Measurements from ENCODE around the gene CEP192.

The CEP192 gene

DNA sequence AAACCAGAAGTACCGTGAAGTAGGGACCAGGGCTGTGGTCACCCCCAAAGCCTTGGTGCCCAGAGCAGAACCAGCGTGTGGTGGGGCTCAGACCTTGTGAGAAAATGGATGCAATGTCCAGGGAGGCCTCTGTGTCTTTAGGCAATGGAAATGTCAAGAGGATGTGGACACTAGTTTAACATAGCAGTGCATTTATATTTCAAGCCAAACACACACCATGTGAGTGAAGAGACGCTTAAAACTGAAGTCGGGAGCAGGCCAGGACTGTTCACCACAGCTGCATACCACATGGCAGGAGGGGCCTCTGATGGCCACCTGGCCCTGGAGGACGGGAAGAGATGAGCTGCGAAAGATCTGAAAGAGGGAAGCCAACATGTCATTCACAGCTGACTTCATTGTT lies 140.1 kb downstream of the CEP192 start:
- Histone ChIP-seq H3F3A (ENCODE audit: low read depth) (no peaks in the 10 kb centered on the region), H3K36me3 (ENCODE audit: insufficient read depth, low read length) (peaks cover 6% of the 10 kb centered on the region; the same call in 1 of the 2 replicates), H3K4me2 (ENCODE audit: low read depth, low read length, poor library complexity, severe bottlenecking) (no peak overlapping the region), H3K9me3 (ENCODE audit: insufficient read depth, low read depth, low read length) (no peaks in the 10 kb centered on the region), H3K79me2 (ENCODE audit: insufficient read depth, low read length) (no peaks in the 10 kb centered on the region), H3K4me1 (ENCODE audit: insufficient read depth, low read length, poor library complexity, severe bottlenecking) (peaks cover 7% of the 10 kb centered on the region), H2AFZ (ENCODE audit: low read length) (no peak overlapping the region), H4K20me1 (ENCODE audit: insufficient read depth, low read length, poor library complexity, severe bottlenecking) (no peaks in the 10 kb centered on the region), H3K9me2 (replicated peaks; ENCODE audit: low read depth, low read length) (no peaks in the 10 kb centered on the region), H3K4me3 (ENCODE audit: low read length, poor library complexity, severe bottlenecking) (no peak overlapping the region), H3K9ac (ENCODE audit: low read depth, low read length, poor library complexity, severe bottlenecking) (no peak overlapping the region), H3K27me3 (ENCODE audit: insufficient read depth, low read length, poor library complexity, severe bottlenecking) (no peaks in the 10 kb centered on the region)
- TF ChIP-seq EZH2phosphoT487 (IDR thresholded peaks at IDR 0.05; ENCODE audit: borderline replicate concordance) = no peak
- TF ChIP-seq, protein P1, sequence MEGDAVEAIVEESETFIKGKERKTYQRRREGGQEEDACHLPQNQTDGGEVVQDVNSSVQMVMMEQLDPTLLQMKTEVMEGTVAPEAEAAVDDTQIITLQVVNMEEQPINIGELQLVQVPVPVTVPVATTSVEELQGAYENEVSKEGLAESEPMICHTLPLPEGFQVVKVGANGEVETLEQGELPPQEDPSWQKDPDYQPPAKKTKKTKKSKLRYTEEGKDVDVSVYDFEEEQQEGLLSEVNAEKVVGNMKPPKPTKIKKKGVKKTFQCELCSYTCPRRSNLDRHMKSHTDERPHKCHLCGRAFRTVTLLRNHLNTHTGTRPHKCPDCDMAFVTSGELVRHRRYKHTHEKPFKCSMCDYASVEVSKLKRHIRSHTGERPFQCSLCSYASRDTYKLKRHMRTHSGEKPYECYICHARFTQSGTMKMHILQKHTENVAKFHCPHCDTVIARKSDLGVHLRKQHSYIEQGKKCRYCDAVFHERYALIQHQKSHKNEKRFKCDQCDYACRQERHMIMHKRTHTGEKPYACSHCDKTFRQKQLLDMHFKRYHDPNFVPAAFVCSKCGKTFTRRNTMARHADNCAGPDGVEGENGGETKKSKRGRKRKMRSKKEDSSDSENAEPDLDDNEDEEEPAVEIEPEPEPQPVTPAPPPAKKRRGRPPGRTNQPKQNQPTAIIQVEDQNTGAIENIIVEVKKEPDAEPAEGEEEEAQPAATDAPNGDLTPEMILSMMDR (conservative IDR thresholded peaks at IDR 0.05; ENCODE audit: low read length) = no peak

DNA sequence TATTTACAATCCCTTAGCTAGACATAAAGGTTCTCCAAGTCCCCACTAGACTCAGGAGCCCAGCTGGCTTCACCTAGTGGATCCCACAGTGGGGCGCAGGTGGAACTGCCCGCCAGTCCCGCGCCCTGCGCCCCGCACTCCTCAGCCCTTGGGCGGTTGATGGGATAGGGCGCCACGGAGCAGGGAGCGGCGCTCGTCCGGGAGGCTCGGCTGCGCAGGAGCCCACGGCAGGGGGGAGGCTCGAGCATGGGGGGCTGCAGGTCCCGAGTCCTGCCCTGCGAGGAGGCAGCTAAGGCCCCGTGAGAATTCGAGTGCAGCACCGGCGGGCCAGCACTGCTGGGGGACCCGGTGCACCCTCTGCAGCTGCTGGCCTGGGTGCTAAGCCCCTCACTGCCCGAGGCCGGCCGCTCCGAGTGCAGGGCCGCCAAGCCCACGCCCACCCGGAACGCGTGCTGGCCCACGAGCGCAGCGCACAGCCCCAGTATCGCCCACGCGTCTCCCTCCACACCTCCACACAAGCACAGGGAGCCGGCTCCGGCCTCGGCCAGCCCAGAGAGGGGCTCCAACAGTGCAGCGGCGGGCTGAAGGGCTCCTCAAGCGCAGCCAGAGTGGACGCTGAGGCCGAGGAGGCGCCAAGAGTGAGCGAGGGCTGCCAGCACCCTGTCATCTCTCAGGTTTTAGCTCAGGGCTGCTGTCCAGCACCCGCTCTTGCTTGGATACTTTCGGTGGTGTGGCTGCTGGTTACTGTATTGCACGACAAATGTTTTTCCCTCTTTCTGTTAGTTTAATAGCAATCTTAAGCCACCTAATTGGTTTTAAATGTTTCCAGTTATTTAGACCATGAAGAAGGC lies 143.6 kb downstream of the CEP192 start:
- Histone ChIP-seq H3F3A (ENCODE audit: low read depth) (peaks cover 8% of the 10 kb centered on the region; the same call in 1 of the 2 replicates), H3K36me3 (ENCODE audit: insufficient read depth, low read length) (no peaks in the 10 kb centered on the region), H2AFZ (ENCODE audit: low read length) (no peak overlapping the region), H3K4me1 (ENCODE audit: insufficient read depth, low read length, poor library complexity, severe bottlenecking) (peaks cover 26% of the 10 kb centered on the region), H3K9me2 (replicated peaks; ENCODE audit: low read depth, low read length) (no peaks in the 10 kb centered on the region), H4K20me1 (ENCODE audit: insufficient read depth, low read length, poor library complexity, severe bottlenecking) (no peaks in the 10 kb centered on the region), H3K4me3 (ENCODE audit: low read length, poor library complexity, severe bottlenecking) (no peak overlapping the region), H3K27me3 (ENCODE audit: insufficient read depth, low read length, poor library complexity, severe bottlenecking) (no peaks in the 10 kb centered on the region), H3K9ac (ENCODE audit: low read depth, low read length, poor library complexity, severe bottlenecking) (no peak overlapping the region), H3K79me2 (ENCODE audit: insufficient read depth, low read length) (no peaks in the 10 kb centered on the region), H3K9me3 (ENCODE audit: insufficient read depth, low read depth, low read length) (no peaks in the 10 kb centered on the region), H3K4me2 (ENCODE audit: low read depth, low read length, poor library complexity, severe bottlenecking) (no peak overlapping the region)
- TF ChIP-seq, protein P1 (conservative IDR thresholded peaks at IDR 0.05; ENCODE audit: low read length) = no peak
- no peak for TF ChIP-seq EZH2phosphoT487 (IDR thresholded peaks at IDR 0.05; ENCODE audit: borderline replicate concordance)

DNA sequence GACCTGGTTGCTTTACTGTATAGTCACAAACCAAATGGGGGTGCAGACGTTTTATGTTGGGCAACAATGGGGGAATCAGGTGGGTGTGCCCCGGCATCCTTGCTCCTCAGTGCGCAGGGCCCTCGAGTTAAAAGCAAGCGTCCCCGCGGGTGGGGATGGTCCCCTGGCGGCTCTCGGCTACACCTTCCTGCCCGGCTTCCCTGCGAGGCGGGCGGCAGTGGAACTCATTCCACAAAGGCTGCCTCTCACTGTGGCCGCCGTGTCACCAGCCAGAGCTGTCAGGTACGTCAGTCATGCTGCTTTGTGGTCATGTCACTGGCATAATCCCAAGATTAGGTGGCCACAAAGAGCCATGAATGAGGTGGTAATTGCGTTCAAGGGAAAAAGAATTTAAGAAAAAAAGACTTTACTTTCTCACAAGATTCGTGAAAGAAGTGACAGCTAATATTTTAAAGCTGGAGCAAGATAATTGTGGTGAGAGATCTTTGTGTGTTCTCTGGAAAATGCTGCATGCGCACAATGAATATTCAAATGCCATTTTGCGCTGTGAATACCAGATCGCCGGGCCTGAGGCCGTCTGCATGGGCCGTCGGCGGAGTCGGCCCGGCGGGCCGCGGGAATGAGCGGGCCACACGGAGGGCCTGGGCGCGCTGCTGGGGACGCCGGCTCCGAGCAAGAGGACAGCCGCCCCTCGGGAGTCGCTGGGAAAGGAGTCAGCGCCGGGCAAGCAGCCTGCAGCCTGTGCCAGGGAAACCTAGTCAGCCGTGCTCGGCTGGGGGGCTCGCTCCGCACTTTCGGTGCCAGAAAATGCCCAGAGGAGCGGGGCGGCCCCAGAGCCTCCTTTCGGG lies 145.1 kb downstream of the CEP192 start:
- Histone ChIP-seq H3K27me3 (ENCODE audit: insufficient read depth, low read length, poor library complexity, severe bottlenecking) (no peaks in the 10 kb centered on the region), H3K36me3 (ENCODE audit: insufficient read depth, low read length) (no peaks in the 10 kb centered on the region), H3K9me3 (ENCODE audit: insufficient read depth, low read depth, low read length) (no peaks in the 10 kb centered on the region), H3K9ac (ENCODE audit: low read depth, low read length, poor library complexity, severe bottlenecking) (peak overlapping the region; percentile 92), H3K9me2 (replicated peaks; ENCODE audit: low read depth, low read length) (no peaks in the 10 kb centered on the region), H3K4me2 (ENCODE audit: low read depth, low read length, poor library complexity, severe bottlenecking) (peak overlapping the region; percentile 78), H2AFZ (ENCODE audit: low read length) (peak overlapping the region; percentile 97), H3K4me1 (ENCODE audit: insufficient read depth, low read length, poor library complexity, severe bottlenecking) (peaks cover 30% of the 10 kb centered on the region), H3K4me3 (ENCODE audit: low read length, poor library complexity, severe bottlenecking) (peak overlapping the region; percentile 96), H4K20me1 (ENCODE audit: insufficient read depth, low read length, poor library complexity, severe bottlenecking) (no peaks in the 10 kb centered on the region), H3F3A (ENCODE audit: low read depth) (peaks cover 8% of the 10 kb centered on the region; the same call in 1 of the 2 replicates), H3K79me2 (ENCODE audit: insufficient read depth, low read length) (no peaks in the 10 kb centered on the region)
- TF ChIP-seq, protein P1 (conservative IDR thresholded peaks at IDR 0.05; ENCODE audit: low read length) = no peak
- no peak for TF ChIP-seq EZH2phosphoT487 (IDR thresholded peaks at IDR 0.05; ENCODE audit: borderline replicate concordance)
